ENCODE results near the gene TRPC4AP. TPM values are rescaled to one million over a fixed set of nuclear protein-coding genes. Genes with fewer than 3 reads are reported as not detected.

TRPC4AP gene
- total RNA-seq, 1 donor from 2014 or later, result 54.1 TPM

DNA sequence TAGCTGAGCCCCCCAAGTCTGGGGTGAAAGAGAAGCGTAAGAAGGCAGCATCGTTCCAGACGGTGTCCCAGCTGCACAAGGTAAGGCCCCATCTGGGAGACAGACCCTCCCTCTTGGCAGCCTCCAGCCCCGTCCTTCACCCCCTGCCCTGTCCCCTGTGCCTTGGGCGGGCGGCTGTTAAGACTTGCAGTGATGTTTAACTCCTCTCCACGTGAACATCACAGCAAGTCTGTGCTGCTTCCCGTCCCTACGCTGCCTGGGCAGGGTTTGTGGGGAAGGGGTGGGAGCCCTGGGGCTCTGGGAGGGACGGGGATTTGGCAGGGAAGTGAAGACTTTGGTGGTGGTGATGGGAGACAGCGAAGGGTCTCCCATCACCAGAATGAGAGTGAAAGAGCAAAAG lies 102.4 kb downstream of the TRPC4AP start:
- H3K27ac ChIP-seq, result no peak overlapping the region
- no peaks in the 10 kb centered on the region for H3K4me1 ChIP-seq
- no peak for TF ChIP-seq CTCF (IDR thresholded peaks at IDR 0.05)
- H3K36me3 ChIP-seq, result peaks cover 23 to 24% of the 10 kb centered on the region in 2 donors
- no peak overlapping the region for H3K4me3 ChIP-seq
- DNase-seq (ENCODE audit: low spot score in 2 of 2), result no peak
- no peaks in the 10 kb centered on the region for H3K9me3 ChIP-seq
- intact Hi-C loops (cut with DNase I), result no loop called here
- no peaks in the 10 kb centered on the region for H3K27me3 ChIP-seq

- intact Hi-C loops (cut with DNase I), result no loop called here
- no peaks in the 10 kb centered on the region for H3K27me3 ChIP-seq
- TF ChIP-seq CTCF (IDR thresholded peaks at IDR 0.05), result no peak
- no peak for DNase-seq (ENCODE audit: low spot score in 2 of 2)
- H3K4me3 ChIP-seq, result no peak overlapping the region
- H3K4me1 ChIP-seq, result no peaks in the 10 kb centered on the region
- peaks cover 18% of the 10 kb centered on the region in 2 donors for H3K36me3 ChIP-seq
- H3K9me3 ChIP-seq, result no peaks in the 10 kb centered on the region
- H3K27ac ChIP-seq, result no peak overlapping the region
Measured at GRCh38 chr20:34989670-34990069, 102.9 kb downstream of the TRPC4AP start.

GRCh38 chr20:34989118-34989517 lies 103.5 kb downstream of the TRPC4AP start:
- Histone ChIP-seq H3K4me1 (no peaks in the 10 kb centered on the region), H3K27ac (no peak overlapping the region), H3K36me3 (peaks cover 13 to 14% of the 10 kb centered on the region in 2 donors), H3K4me3 (no peak overlapping the region), H3K27me3 (no peaks in the 10 kb centered on the region), H3K9me3 (no peaks in the 10 kb centered on the region)
- intact Hi-C loops (cut with DNase I), result no loop called here
- DNase-seq (ENCODE audit: low spot score in 2 of 2), result no peak
- TF ChIP-seq CTCF (IDR thresholded peaks at IDR 0.05), result no peak

DNA sequence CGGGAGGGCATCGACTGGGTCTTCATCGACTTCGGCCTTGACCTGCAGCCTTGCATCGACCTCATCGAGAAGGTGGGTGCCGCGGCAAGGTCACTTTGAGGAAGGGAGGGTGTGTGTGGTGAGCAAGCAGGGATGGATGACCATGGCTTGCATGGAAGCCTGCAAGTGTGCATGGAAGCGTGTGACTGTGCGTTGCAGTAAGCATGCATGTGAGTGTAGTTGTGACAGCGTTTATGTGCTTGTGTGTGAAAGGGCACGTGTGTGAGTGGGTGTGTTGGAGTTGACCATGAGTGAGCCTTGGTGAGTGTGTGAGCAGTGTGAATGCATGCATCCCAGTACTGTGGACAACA lies 104.4 kb downstream of the TRPC4AP start:
- H3K36me3 ChIP-seq, result peaks cover 4 to 5% of the 10 kb centered on the region in 2 donors
- no peaks in the 10 kb centered on the region for H3K27me3 ChIP-seq
- intact Hi-C loops (cut with DNase I), result no loop called here
- DNase-seq (ENCODE audit: low spot score in 2 of 2), result no peak
- H3K4me1 ChIP-seq, result no peaks in the 10 kb centered on the region
- no peak for TF ChIP-seq CTCF (IDR thresholded peaks at IDR 0.05)
- H3K4me3 ChIP-seq, result no peak overlapping the region
- H3K27ac ChIP-seq, result no peak overlapping the region
- no peaks in the 10 kb centered on the region for H3K9me3 ChIP-seq

- no peaks in the 10 kb centered on the region for H3K27me3 ChIP-seq
- H3K36me3 ChIP-seq, result no peaks in the 10 kb centered on the region
- no peak for TF ChIP-seq CTCF (IDR thresholded peaks at IDR 0.05)
- H3K4me1 ChIP-seq, result no peaks in the 10 kb centered on the region
- no peak overlapping the region for H3K4me3 ChIP-seq
- H3K9me3 ChIP-seq, result no peaks in the 10 kb centered on the region
- no peak overlapping the region for H3K27ac ChIP-seq
- no peak for DNase-seq (ENCODE audit: low spot score in 2 of 2)
- intact Hi-C loops (cut with DNase I), result no loop called here
Measured at GRCh38 chr20:34987288-34988190, 105.1 kb downstream of the TRPC4AP start.

Data from ascending aorta (tissue), 2 donors.